Suprapubic skin (tissue), 4 donors: Measurements from ENCODE around the gene TKT.

Experiments used
- POLR2A ChIP-seq, 2 donors: fragments of 450-650 bp; IDR thresholded peaks; one replicate each; pipeline ENCODE4 v1.6.1; 2017; ENCODE audit warnings: antibody characterized with exemption in 2 of 2, mild to moderate bottlenecking in 2 of 2, moderate library complexity in 2 of 2
- POLR2AphosphoS5 ChIP-seq, 3 donors: sonication (generic); formaldehyde crosslinking; IDR thresholded peaks; one replicate each; pipeline ENCODE4 v1.6.1; 2017; ENCODE audit warnings: antibody characterized with exemption in 3 of 3
- TF ChIP-seq, protein P1 (sequence below), 2 donors: fragments of 200-600 bp in 1 of 2; fragments of 450-650 bp in 1 of 2; sonication (generic) in 1 of 2; IDR thresholded peaks; one replicate each; pipeline ENCODE4 v1.5.1; 2016 to 2019; ENCODE audit warnings: antibody characterized with exemption in 2 of 2, mild to moderate bottlenecking in 1 of 2, moderate library complexity in 1 of 2

DNA sequence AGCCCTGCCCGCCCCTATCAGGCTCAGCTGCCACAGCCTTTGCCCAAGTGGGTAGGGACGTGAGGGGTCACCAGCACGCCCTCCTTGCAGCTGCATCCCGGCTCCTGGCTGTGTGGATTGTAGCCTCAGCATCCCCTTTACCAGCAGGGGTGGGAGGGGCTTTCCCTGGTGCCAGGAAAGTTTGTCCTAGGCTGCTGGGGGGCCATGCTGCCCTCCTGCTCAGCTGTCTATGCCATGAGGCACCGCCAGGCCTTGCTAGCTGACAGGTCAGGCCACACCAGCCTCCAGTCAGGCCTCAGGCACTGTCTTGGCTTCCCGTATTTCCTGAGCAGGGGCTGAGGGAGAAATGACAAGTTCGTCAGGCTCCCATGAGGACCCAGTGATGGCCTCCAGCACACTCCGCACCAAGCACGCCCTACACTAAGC lies 32.3 kb downstream of the TKT start:
- TF ChIP-seq, protein P1, sequence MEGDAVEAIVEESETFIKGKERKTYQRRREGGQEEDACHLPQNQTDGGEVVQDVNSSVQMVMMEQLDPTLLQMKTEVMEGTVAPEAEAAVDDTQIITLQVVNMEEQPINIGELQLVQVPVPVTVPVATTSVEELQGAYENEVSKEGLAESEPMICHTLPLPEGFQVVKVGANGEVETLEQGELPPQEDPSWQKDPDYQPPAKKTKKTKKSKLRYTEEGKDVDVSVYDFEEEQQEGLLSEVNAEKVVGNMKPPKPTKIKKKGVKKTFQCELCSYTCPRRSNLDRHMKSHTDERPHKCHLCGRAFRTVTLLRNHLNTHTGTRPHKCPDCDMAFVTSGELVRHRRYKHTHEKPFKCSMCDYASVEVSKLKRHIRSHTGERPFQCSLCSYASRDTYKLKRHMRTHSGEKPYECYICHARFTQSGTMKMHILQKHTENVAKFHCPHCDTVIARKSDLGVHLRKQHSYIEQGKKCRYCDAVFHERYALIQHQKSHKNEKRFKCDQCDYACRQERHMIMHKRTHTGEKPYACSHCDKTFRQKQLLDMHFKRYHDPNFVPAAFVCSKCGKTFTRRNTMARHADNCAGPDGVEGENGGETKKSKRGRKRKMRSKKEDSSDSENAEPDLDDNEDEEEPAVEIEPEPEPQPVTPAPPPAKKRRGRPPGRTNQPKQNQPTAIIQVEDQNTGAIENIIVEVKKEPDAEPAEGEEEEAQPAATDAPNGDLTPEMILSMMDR (IDR thresholded peaks at IDR 0.05): no peak
- no peak for TF ChIP-seq POLR2A (IDR thresholded peaks at IDR 0.05)
- no peak for TF ChIP-seq POLR2AphosphoS5 (IDR thresholded peaks at IDR 0.05)
